Measurements from ENCODE around the gene C4BPA.

The C4BPA gene

DNA sequence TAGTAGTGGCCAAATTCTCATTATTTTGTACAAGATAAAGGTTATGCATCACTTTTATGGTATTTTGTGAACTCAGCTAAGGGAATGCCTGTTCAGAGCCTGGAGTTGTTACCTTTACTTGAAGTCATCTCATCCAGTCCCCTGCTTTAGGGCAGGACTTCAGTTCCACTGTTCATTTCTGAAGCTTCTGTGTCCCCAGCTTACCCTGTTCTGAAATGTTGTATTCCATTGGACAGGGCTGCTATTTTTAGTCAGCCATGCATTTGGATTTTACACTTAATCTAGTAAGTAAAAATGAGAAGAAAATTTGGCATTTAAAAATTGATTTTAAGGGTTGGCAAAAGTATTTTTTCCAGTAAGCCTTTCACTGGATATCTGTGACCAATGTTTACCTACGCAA, 27.0 kb upstream of the C4BPA start:
- H3K9ac ChIP-seq (ENCODE audit: low read length), result no peak overlapping the region
- H3K27me3 ChIP-seq (ENCODE audit: low read depth, low read length), result no peaks in the 10 kb centered on the region
- H3K9me3 ChIP-seq (ENCODE audit: insufficient read depth, low read length), result no peaks in the 10 kb centered on the region
- no peaks in the 10 kb centered on the region for H4K20me1 ChIP-seq (ENCODE audit: insufficient read depth, low read length)
- H3K4me3 ChIP-seq (ENCODE audit: low read length), result no peak overlapping the region
- no peak overlapping the region for H2AFZ ChIP-seq (ENCODE audit: low read depth, low read length)
- H3K79me2 ChIP-seq (ENCODE audit: low read length), result no peaks in the 10 kb centered on the region
- no peaks in the 10 kb centered on the region for H3K4me1 ChIP-seq (ENCODE audit: low read length)
- TF ChIP-seq, protein P1, sequence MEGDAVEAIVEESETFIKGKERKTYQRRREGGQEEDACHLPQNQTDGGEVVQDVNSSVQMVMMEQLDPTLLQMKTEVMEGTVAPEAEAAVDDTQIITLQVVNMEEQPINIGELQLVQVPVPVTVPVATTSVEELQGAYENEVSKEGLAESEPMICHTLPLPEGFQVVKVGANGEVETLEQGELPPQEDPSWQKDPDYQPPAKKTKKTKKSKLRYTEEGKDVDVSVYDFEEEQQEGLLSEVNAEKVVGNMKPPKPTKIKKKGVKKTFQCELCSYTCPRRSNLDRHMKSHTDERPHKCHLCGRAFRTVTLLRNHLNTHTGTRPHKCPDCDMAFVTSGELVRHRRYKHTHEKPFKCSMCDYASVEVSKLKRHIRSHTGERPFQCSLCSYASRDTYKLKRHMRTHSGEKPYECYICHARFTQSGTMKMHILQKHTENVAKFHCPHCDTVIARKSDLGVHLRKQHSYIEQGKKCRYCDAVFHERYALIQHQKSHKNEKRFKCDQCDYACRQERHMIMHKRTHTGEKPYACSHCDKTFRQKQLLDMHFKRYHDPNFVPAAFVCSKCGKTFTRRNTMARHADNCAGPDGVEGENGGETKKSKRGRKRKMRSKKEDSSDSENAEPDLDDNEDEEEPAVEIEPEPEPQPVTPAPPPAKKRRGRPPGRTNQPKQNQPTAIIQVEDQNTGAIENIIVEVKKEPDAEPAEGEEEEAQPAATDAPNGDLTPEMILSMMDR (IDR thresholded peaks at IDR 0.05; ENCODE audit: low read depth, low read length), result no peak
- no peak for TF ChIP-seq EZH2phosphoT487 (IDR thresholded peaks at IDR 0.05; ENCODE audit: low read depth)
- H3K27ac ChIP-seq (ENCODE audit: low read length), result no peak overlapping the region
- H3K36me3 ChIP-seq (replicated peaks; ENCODE audit: low read depth, low read length), result peaks cover 4% of the 10 kb centered on the region
- H3K4me2 ChIP-seq (ENCODE audit: low read length), result no peak overlapping the region

DNA sequence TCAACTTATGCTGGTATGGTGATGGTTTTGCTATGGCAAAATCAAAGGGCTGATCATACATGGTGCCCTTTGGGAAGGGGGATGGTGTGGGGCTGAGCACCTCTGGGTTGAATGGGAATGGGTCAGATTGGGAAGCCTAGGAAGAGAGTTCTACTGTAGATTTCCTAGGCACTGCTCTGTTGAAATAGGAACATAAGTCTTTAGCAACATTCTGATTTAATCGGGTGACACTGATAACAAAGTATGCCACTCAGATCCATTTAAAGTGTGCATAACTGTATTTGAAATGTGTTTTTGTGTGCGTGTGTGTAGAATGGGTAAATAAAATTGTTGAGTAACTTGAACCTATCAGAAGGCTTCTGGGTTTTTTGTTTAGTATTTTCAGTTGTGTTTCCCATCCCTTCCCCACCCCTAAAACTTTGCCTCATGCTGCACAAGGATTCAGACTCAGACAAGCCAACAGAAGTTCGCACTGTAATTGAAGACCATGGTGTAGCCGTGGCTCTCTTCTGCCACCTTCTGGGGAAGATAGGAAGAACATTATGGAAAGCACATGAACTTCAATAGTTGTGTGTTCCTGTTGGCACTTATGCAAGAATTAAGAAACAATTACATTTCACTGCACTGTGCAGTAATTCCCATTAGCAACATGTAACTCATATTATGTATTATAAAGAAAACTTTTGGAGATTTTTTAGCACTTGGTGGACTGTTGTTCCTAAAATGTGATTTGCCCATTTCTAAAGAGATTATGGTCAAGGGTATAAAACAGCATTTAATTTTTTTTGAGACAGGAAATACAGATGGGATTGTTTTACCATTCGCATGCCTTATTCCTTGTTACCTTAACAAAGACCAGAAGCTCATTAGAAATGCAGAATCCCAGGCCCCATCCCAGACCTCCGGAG, 26.3 kb upstream of the C4BPA start:
- Histone ChIP-seq H3K4me2 (ENCODE audit: low read length) (no peak overlapping the region), H3K79me2 (ENCODE audit: low read length) (no peaks in the 10 kb centered on the region), H3K27ac (ENCODE audit: low read length) (no peak overlapping the region), H4K20me1 (ENCODE audit: insufficient read depth, low read length) (no peaks in the 10 kb centered on the region), H3K36me3 (replicated peaks; ENCODE audit: low read depth, low read length) (no peaks in the 10 kb centered on the region), H2AFZ (ENCODE audit: low read depth, low read length) (no peak overlapping the region), H3K9ac (ENCODE audit: low read length) (no peak overlapping the region), H3K27me3 (ENCODE audit: low read depth, low read length) (no peaks in the 10 kb centered on the region), H3K4me3 (ENCODE audit: low read length) (no peak overlapping the region), H3K4me1 (ENCODE audit: low read length) (peaks cover 4% of the 10 kb centered on the region), H3K9me3 (ENCODE audit: insufficient read depth, low read length) (no peaks in the 10 kb centered on the region)
- TF ChIP-seq, protein P1 (IDR thresholded peaks at IDR 0.05; ENCODE audit: low read depth, low read length), result peak; percentile 96
- TF ChIP-seq EZH2phosphoT487 (IDR thresholded peaks at IDR 0.05; ENCODE audit: low read depth), result no peak

DNA sequence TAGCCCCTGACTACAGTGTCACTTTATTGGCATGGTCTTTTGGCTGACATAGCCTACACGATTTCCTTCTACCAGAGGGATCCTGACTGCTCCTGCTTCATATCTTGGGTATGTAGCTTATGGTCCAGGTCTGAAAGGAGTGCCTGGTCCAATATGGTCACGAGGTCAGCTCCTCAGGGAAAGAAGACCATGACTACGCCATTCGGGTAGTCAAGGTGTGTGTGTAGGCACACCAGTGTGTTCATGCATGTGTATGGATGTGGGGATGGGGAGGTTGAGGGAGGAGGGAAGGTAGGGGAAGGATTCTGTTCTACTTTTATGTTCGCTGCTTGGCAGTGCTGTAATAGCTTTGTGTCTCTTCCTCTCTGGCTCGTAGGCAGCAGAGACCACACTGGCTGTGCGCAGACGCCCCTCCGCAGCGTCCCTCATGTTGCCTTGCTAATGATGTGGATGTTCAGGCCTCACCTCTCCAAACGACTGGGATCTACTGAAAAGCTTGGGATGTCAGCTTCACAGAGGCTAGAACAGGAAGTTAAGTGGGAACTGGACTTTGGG, 25.4 kb upstream of the C4BPA start:
- no peaks in the 10 kb centered on the region for H4K20me1 ChIP-seq (ENCODE audit: insufficient read depth, low read length)
- H3K4me3 ChIP-seq (ENCODE audit: low read length), result no peak overlapping the region
- H3K4me1 ChIP-seq (ENCODE audit: low read length), result peaks cover 13% of the 10 kb centered on the region
- no peaks in the 10 kb centered on the region for H3K27me3 ChIP-seq (ENCODE audit: low read depth, low read length)
- H3K4me2 ChIP-seq (ENCODE audit: low read length), result no peak overlapping the region
- no peak for TF ChIP-seq EZH2phosphoT487 (IDR thresholded peaks at IDR 0.05; ENCODE audit: low read depth)
- TF ChIP-seq, protein P1 (IDR thresholded peaks at IDR 0.05; ENCODE audit: low read depth, low read length), result no peak
- H3K9ac ChIP-seq (ENCODE audit: low read length), result no peak overlapping the region
- no peak overlapping the region for H3K27ac ChIP-seq (ENCODE audit: low read length)
- H3K79me2 ChIP-seq (ENCODE audit: low read length), result no peaks in the 10 kb centered on the region
- no peak overlapping the region for H2AFZ ChIP-seq (ENCODE audit: low read depth, low read length)
- no peaks in the 10 kb centered on the region for H3K9me3 ChIP-seq (ENCODE audit: insufficient read depth, low read length)
- no peaks in the 10 kb centered on the region for H3K36me3 ChIP-seq (replicated peaks; ENCODE audit: low read depth, low read length)

DNA sequence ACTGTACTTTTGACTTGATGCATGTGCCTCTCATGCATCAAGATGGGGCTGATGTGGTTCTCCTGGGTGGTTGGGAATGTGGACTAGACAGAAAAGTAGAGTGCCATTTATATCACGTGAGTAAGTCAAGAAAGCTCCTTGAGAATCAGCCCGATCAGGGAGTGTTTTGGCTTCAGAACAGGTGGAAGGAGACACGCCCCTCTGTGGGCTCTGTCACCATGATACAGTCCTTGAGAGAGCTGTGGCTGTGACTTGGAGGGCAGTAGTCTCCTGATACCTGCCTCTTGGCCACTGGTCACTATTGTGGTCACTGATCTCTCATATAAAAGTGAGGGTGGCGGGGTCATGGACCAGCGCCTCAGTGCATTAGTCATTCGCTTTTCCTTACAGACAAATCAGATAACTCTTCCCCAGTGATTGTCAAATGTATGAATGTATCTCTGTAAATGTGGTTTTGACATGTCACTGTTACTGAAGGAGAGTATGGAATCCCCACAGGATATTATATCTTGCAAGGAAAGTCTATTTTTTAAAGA, 24.3 kb upstream of the C4BPA start:
- no peaks in the 10 kb centered on the region for H3K36me3 ChIP-seq (replicated peaks; ENCODE audit: low read depth, low read length)
- no peak overlapping the region for H3K9ac ChIP-seq (ENCODE audit: low read length)
- H3K4me2 ChIP-seq (ENCODE audit: low read length), result no peak overlapping the region
- no peak overlapping the region for H3K27ac ChIP-seq (ENCODE audit: low read length)
- H4K20me1 ChIP-seq (ENCODE audit: insufficient read depth, low read length), result no peaks in the 10 kb centered on the region
- no peaks in the 10 kb centered on the region for H3K9me3 ChIP-seq (ENCODE audit: insufficient read depth, low read length)
- H2AFZ ChIP-seq (ENCODE audit: low read depth, low read length), result no peak overlapping the region
- H3K4me3 ChIP-seq (ENCODE audit: low read length), result no peak overlapping the region
- H3K27me3 ChIP-seq (ENCODE audit: low read depth, low read length), result no peaks in the 10 kb centered on the region
- H3K79me2 ChIP-seq (ENCODE audit: low read length), result no peaks in the 10 kb centered on the region
- no peak for TF ChIP-seq EZH2phosphoT487 (IDR thresholded peaks at IDR 0.05; ENCODE audit: low read depth)
- TF ChIP-seq, protein P1 (IDR thresholded peaks at IDR 0.05; ENCODE audit: low read depth, low read length), result no peak
- peaks cover 24% of the 10 kb centered on the region for H3K4me1 ChIP-seq (ENCODE audit: low read length)
